Keratinocyte (primary cell): ENCODE measurements around the gene SERINC5. TPM values are rescaled to one million over a fixed set of nuclear protein-coding genes. Genes with fewer than 3 reads are reported as not detected.
"Not testable (repeated sequence)": the region's sequence is repeated elsewhere in the genome, so short reads cannot be mapped to it uniquely, and the experiment has no call there.

Experiments
- DNase-seq: peaks from one replicate; pipeline ENCODE4 v3.0.0-alpha.2; 2011; ENCODE audit warnings: low read depth, missing footprints, low spot score
- FAIRE-seq: peaks from 2 replicates; lab custom pipeline; 2011; peaks lifted over from hg19 to GRCh38; lab: Jason Lieb, UNC
- H2AFZ ChIP-seq: 2 replicates; pipeline ENCODE4 v1.6.0; 2012; ENCODE audit warnings: low read length, control low read depth, inconsistent platforms; ENCODE audit not compliant: control insufficient read depth
- H3K27ac ChIP-seq: 2 replicates; pipeline ENCODE4 v1.5.1; 2011; ENCODE audit warnings: low read length; ENCODE audit not compliant: control insufficient read depth, insufficient read depth
- H3K27me3 ChIP-seq: 3 replicates; pipeline ENCODE4 v1.6.0; 2011; ENCODE audit warnings: low read length; ENCODE audit not compliant: control insufficient read depth, insufficient read depth; ENCODE audit errors: extremely low read depth
- H3K36me3 ChIP-seq, 2 experiments: 2 replicates in 1 of 2; 3 replicates in 1 of 2; pipeline ENCODE4 v1.5.1; 2011; ENCODE audit warnings: low read length in 2 of 2, mild to moderate bottlenecking in 1 of 2; ENCODE audit not compliant: control insufficient read depth in 2 of 2, insufficient read depth in 2 of 2; ENCODE audit errors: extremely low read depth in 1 of 2
- H3K4me1 ChIP-seq: 3 replicates; pipeline ENCODE4 v1.5.1; 2011; ENCODE audit warnings: low read length; ENCODE audit not compliant: control insufficient read depth, insufficient read depth; ENCODE audit errors: extremely low read depth
- H3K4me2 ChIP-seq: 3 replicates; pipeline ENCODE4 v1.6.0; 2011; ENCODE audit warnings: low read depth, low read length; ENCODE audit not compliant: control insufficient read depth, insufficient read depth; ENCODE audit errors: extremely low read depth
- H3K4me3 ChIP-seq, 3 experiments: fragments of 200-600 bp in 1 of 3; sonication (generic) in 1 of 3; 2 replicates in 2 of 3; 3 replicates in 1 of 3; pipeline ENCODE4 v1.5.1; 2011 to 2016; ENCODE audit warnings: low read length in 3 of 3, mild to moderate bottlenecking in 3 of 3, control low read depth in 2 of 3, inconsistent platforms in 1 of 3, low read depth in 1 of 3, mixed read lengths in 1 of 3, mixed run types in 1 of 3, moderate library complexity in 1 of 3; ENCODE audit not compliant: control insufficient read depth in 2 of 3, insufficient read depth in 2 of 3; ENCODE audit errors: extremely low read depth in 1 of 3
- H3K79me2 ChIP-seq: 2 replicates; pipeline ENCODE4 v1.6.0; 2012; ENCODE audit warnings: low read length; ENCODE audit not compliant: control insufficient read depth, insufficient read depth
- H3K9ac ChIP-seq: 3 replicates; pipeline ENCODE4 v1.6.0; 2011; ENCODE audit warnings: low read length; ENCODE audit not compliant: control insufficient read depth, insufficient read depth; ENCODE audit errors: extremely low read depth
- H3K9me1 ChIP-seq: 3 replicates; pipeline ENCODE4 v1.6.0; 2011; ENCODE audit warnings: low read length; ENCODE audit not compliant: control insufficient read depth, insufficient read depth; ENCODE audit errors: extremely low read depth
- H3K9me3 ChIP-seq: 2 replicates; pipeline ENCODE4 v1.5.1; 2012; ENCODE audit warnings: low read depth, low read length; ENCODE audit not compliant: control insufficient read depth
- H4K20me1 ChIP-seq: 3 replicates; pipeline ENCODE4 v1.6.0; 2011; ENCODE audit warnings: low read length; ENCODE audit not compliant: control insufficient read depth, insufficient read depth; ENCODE audit errors: extremely low read depth
- CTCF ChIP-seq, 3 experiments: IDR thresholded peaks in 1 of 3; conservative IDR thresholded peaks in 1 of 3; optimal IDR thresholded peaks in 1 of 3; 2 replicates in 2 of 3; 3 replicates in 1 of 3; pipeline versions ENCODE3 to v1.5.1; 2011; ENCODE audit warnings: low read length in 3 of 3, mild to moderate bottlenecking in 3 of 3, moderate library complexity in 2 of 3, control low read depth in 1 of 3, inconsistent platforms in 1 of 3; ENCODE audit not compliant: insufficient read depth in 2 of 3; ENCODE audit errors: extremely low read depth in 1 of 3
- EZH2 ChIP-seq: IDR thresholded peaks from one replicate; pipeline ENCODE4 v1.6.1; 2012; ENCODE audit warnings: inconsistent platforms, mild to moderate bottlenecking, low read length, moderate library complexity
- dilution Hi-C: fragments of 300-500 bp; cut with MboI; formaldehyde crosslinking; loops from one replicate; pipeline ENCODE4 v1.7.0; 2020; ENCODE audit warnings: low sequenced_read_pairs; ENCODE audit not compliant: extremely low pct_ligation_motif_present
- polyA minus RNA-seq, 3 experiments: library from RNA; depleted of rRNA, polyadenylated mRNA; stranded (reverse); fragments of >200 nt; gene quantifications; 1 replicate in 1 of 3; 2 replicates in 1 of 3; 3 replicates in 1 of 3; pipeline ENCODE4 v1.2.3, GENCODE V29; 2011
- polyA plus RNA-seq, 5 experiments: library from polyadenylated mRNA; depleted of rRNA in 3 of 5; stranded (reverse) in 3 of 5; stranded (forward) in 1 of 5; unstranded in 1 of 5; fragments of >200 nt; gene quantifications; 1 replicate in 1 of 5; 2 replicates in 3 of 5; 3 replicates in 1 of 5; pipeline versions ENCODE4 v1.2.1 to v1.2.3, GENCODE V29; 2011 to 2012; ENCODE audit warnings: missing spikeins in 2 of 5, low read depth in 1 of 5, low replicate concordance in 1 of 5

SERINC5 gene
- 20.0 to 22.8 TPM (median 22.2 TPM) in 3 replicates for polyA plus RNA-seq
- polyA plus RNA-seq (2011; ENCODE audit: low read depth), result 14.2 TPM
- polyA plus RNA-seq (2011; cell fraction: cytosol; rRNA removed), result 8.4 and 11.9 TPM in 2 replicates
- polyA plus RNA-seq (2011; cell fraction: nucleus; rRNA removed), result 31.3 and 36.7 TPM in 2 replicates
- 16.0 and 23.2 TPM in 2 replicates for polyA plus RNA-seq (2012; ENCODE audit: low replicate concordance)
- polyA minus RNA-seq, result 42.2 to 70.6 TPM (median 59.9 TPM) in 3 replicates
- polyA minus RNA-seq (2011; cell fraction: cytosol; rRNA and poly(A)+ RNA removed), result 33.2 TPM
- polyA minus RNA-seq (2011; cell fraction: nucleus; rRNA and poly(A)+ RNA removed), result 62.6 and 99.0 TPM in 2 replicates

GRCh38 chr5:80255811-80256712 lies at the start of gene SERINC5:
TSS of gene SERINC5 (minus strand) at chr5:80256048. CDS start at chr5:80255922, 126 bp downstream.
- peak within 1 kb of the TSS; percentile 96 for H3K4me2 ChIP-seq
- no peaks in the 10 kb centered on the region for H3K27me3 ChIP-seq
- peaks cover 1% of the 10 kb centered on the region for H4K20me1 ChIP-seq
- H3K9ac ChIP-seq, result peak within 1 kb of the TSS; percentile 97
- no peak for TF ChIP-seq CTCF (optimal IDR thresholded peaks at IDR 0.05 in 1 of 3, IDR thresholded peaks at IDR 0.05 in 1 of 3, conservative IDR thresholded peaks at IDR 0.05 in 1 of 3; ENCODE audit: extremely low read depth in 1 of 3, insufficient read depth in 2 of 3, low read length in 3 of 3)
- TF ChIP-seq EZH2, result no peak
- peaks cover 0 to 1% of the 10 kb centered on the region in 2 experiments for H3K36me3 ChIP-seq
- H3K9me1 ChIP-seq, result peaks cover 2% of the 10 kb centered on the region
- no peak for FAIRE-seq
- no peak for DNase-seq
- H2AFZ ChIP-seq, result peak within 1 kb of the TSS; percentile 90
- H3K4me3 ChIP-seq, result peak within 1 kb of the TSS; percentile 78 to 96 (median 95)
- H3K79me2 ChIP-seq, result peaks cover 27% of the 10 kb centered on the region
- no peaks in the 10 kb centered on the region for H3K9me3 ChIP-seq
- dilution Hi-C loops, result no loop called here
- H3K4me1 ChIP-seq, result peaks cover 28% of the 10 kb centered on the region
- H3K27ac ChIP-seq, result peak within 1 kb of the TSS; percentile 93

- H3K27me3 ChIP-seq, result no peaks in the 10 kb centered on the region
- no peaks in the 10 kb centered on the region for H3K9me3 ChIP-seq
- H3K9me1 ChIP-seq, result no peaks in the 10 kb centered on the region
- no peak overlapping the region for H3K4me2 ChIP-seq
- H2AFZ ChIP-seq, result no peak overlapping the region
- H3K79me2 ChIP-seq, result no peaks in the 10 kb centered on the region
- H3K4me3 ChIP-seq, result no peak overlapping the region
- no peaks in the 10 kb centered on the region for H3K36me3 ChIP-seq
- H3K9ac ChIP-seq, result no peak overlapping the region
- no peaks in the 10 kb centered on the region for H4K20me1 ChIP-seq
- dilution Hi-C loops, result no loop called here
- TF ChIP-seq EZH2 (no peak), CTCF (optimal IDR thresholded peaks at IDR 0.05 in 1 of 3, IDR thresholded peaks at IDR 0.05 in 1 of 3, conservative IDR thresholded peaks at IDR 0.05 in 1 of 3; ENCODE audit: extremely low read depth in 1 of 3, insufficient read depth in 2 of 3, low read length in 3 of 3) (no peak)
- no peaks in the 10 kb centered on the region for H3K4me1 ChIP-seq
- H3K27ac ChIP-seq, result no peak overlapping the region
- DNase-seq (no peak), FAIRE-seq (no peak)
Observed at GRCh38 chr5:80302636-80303035, 46.8 kb upstream of the SERINC5 start.

GRCh38 chr5:80301342-80301741 lies 45.5 kb upstream of the SERINC5 start:
- H2AFZ ChIP-seq, H3K79me2 ChIP-seq, H3K27me3 ChIP-seq, FAIRE-seq, H3K27ac ChIP-seq, H3K9ac ChIP-seq, DNase-seq, H3K9me1 ChIP-seq, H3K9me3 ChIP-seq, dilution Hi-C loops, H4K20me1 ChIP-seq, H3K4me3 ChIP-seq, H3K4me1 ChIP-seq, H3K4me2 ChIP-seq, H3K36me3 ChIP-seq: not testable (repeated sequence)
